ENCODE results near the gene SYNGR2. TPM values are rescaled to one million over a fixed set of nuclear protein-coding genes. Genes with fewer than 3 reads are reported as not detected.

SYNGR2 gene
- total and polyA plus RNA-seq, 2 donors (not counting 3 experiments of a cell fraction or from before 2014, with no cell fraction given) = 65.9 to 281 TPM

GRCh38 chr17:78180508-78180907 is 12.1 kb downstream of the SYNGR2 start:
- H4K20me1 ChIP-seq (replicated peaks; ENCODE audit: control insufficient read depth, extremely low read depth, insufficient read depth, low read length) = no peaks in the 10 kb centered on the region
- no peak overlapping the region for H3K9ac ChIP-seq (replicated peaks; ENCODE audit: extremely low read depth, insufficient read depth, low read length)
- intact Hi-C loops (cut with micrococcal nuclease) = no loop called here
- no peak overlapping the region for H3K27ac ChIP-seq (ENCODE audit: insufficient read depth, low read depth, low read length)
- no peak overlapping the region for H3K4me3 ChIP-seq (replicated peaks in 1 of 3; ENCODE audit: insufficient read depth in 1 of 3, low read depth in 1 of 3, low read length in 3 of 3)
- no peak for DNase-seq (ENCODE audit: low read depth, low spot score)
- H2AFZ ChIP-seq (ENCODE audit: low read depth, low read length) = no peak overlapping the region
- peaks cover 4% of the 10 kb centered on the region for H3K79me2 ChIP-seq (ENCODE audit: control insufficient read depth, insufficient read depth, low read length)
- POLR2A ChIA-PET = no interaction called here
- TF ChIP-seq MAX (IDR thresholded peaks at IDR 0.05; ENCODE audit: insufficient read depth, insufficient read length) (no peak), JUN (IDR thresholded peaks at IDR 0.05; ENCODE audit: borderline replicate concordance, insufficient read depth, insufficient read length, low read depth) (no peak), POLR2AphosphoS5 (IDR thresholded peaks at IDR 0.05; ENCODE audit: insufficient read depth, low read depth, low read length) (no peak), EZH2 (IDR thresholded peaks at IDR 0.05; ENCODE audit: borderline replicate concordance, low read depth, low read length, severe bottlenecking) (no peak)
- no peaks in the 10 kb centered on the region for H3K4me1 ChIP-seq (ENCODE audit: control insufficient read depth, extremely low read depth, insufficient read depth, low read length)
- BruUV-seq (replicated peaks) = no TSS peak
- dilution Hi-C loops (cut with MboI; ENCODE audit: extremely low pct_ligation_motif_present, low sequenced_read_pairs) = no loop called here
- CTCF ChIA-PET = interaction anchor here (0.5 kb wide), 1 partner anchor 61 kb away, joined by 3 read pairs; no protein-coding TSS in a partner anchor
- H3K27me3 ChIP-seq (ENCODE audit: control insufficient read depth in 2 of 2, insufficient read depth in 2 of 2, low read length in 2 of 2) = no peaks in the 10 kb centered on the region
- H3K4me2 ChIP-seq (ENCODE audit: insufficient read depth, low read length) = no peak overlapping the region
- no peak for FAIRE-seq
- H3K9me3 ChIP-seq (replicated peaks; ENCODE audit: control insufficient read depth, insufficient read depth, low read length) = no peaks in the 10 kb centered on the region
- no peaks in the 10 kb centered on the region for H3K9me1 ChIP-seq (replicated peaks; ENCODE audit: control insufficient read depth, extremely low read depth, insufficient read depth, low read length)
- H3K36me3 ChIP-seq (ENCODE audit: control insufficient read depth in 2 of 2, extremely low read depth in 1 of 2, insufficient read depth in 2 of 2, low read length in 2 of 2) = no peaks in the 10 kb centered on the region

GRCh38 chr17:78182504-78182903 is 14.1 kb downstream of the SYNGR2 start:
- Histone ChIP-seq H3K9me3 (replicated peaks; ENCODE audit: control insufficient read depth, insufficient read depth, low read length) (no peaks in the 10 kb centered on the region), H3K36me3 (ENCODE audit: control insufficient read depth in 2 of 2, extremely low read depth in 1 of 2, insufficient read depth in 2 of 2, low read length in 2 of 2) (no peaks in the 10 kb centered on the region), H3K27ac (ENCODE audit: insufficient read depth, low read depth, low read length) (no peak overlapping the region), H3K4me1 (ENCODE audit: control insufficient read depth, extremely low read depth, insufficient read depth, low read length) (peaks cover 4% of the 10 kb centered on the region), H3K79me2 (ENCODE audit: control insufficient read depth, insufficient read depth, low read length) (peaks cover 8% of the 10 kb centered on the region), H3K9me1 (replicated peaks; ENCODE audit: control insufficient read depth, extremely low read depth, insufficient read depth, low read length) (no peaks in the 10 kb centered on the region), H3K9ac (replicated peaks; ENCODE audit: extremely low read depth, insufficient read depth, low read length) (no peak overlapping the region), H3K4me2 (ENCODE audit: insufficient read depth, low read length) (no peak overlapping the region), H3K27me3 (ENCODE audit: control insufficient read depth in 2 of 2, insufficient read depth in 2 of 2, low read length in 2 of 2) (no peaks in the 10 kb centered on the region), H3K4me3 (replicated peaks in 1 of 3; ENCODE audit: insufficient read depth in 1 of 3, low read depth in 1 of 3, low read length in 3 of 3) (no peak overlapping the region), H2AFZ (ENCODE audit: low read depth, low read length) (no peak overlapping the region), H4K20me1 (replicated peaks; ENCODE audit: control insufficient read depth, extremely low read depth, insufficient read depth, low read length) (no peaks in the 10 kb centered on the region)
- dilution Hi-C loops (cut with MboI; ENCODE audit: extremely low pct_ligation_motif_present, low sequenced_read_pairs) (no loop called here), intact Hi-C loops (cut with micrococcal nuclease) (no loop called here)
- DNase-seq (ENCODE audit: low read depth, low spot score) = no peak
- no peak for FAIRE-seq
- TF ChIP-seq JUN (IDR thresholded peaks at IDR 0.05; ENCODE audit: borderline replicate concordance, insufficient read depth, insufficient read length, low read depth) (no peak), POLR2A (IDR thresholded peaks at IDR 0.05; ENCODE audit: low read depth, low read length) (no peak), MAX (IDR thresholded peaks at IDR 0.05; ENCODE audit: insufficient read depth, insufficient read length) (no peak), EZH2 (IDR thresholded peaks at IDR 0.05; ENCODE audit: borderline replicate concordance, low read depth, low read length, severe bottlenecking) (no peak), CTCF (IDR thresholded peaks at IDR 0.05; ENCODE audit: extremely low read depth in 1 of 2, insufficient read depth in 1 of 2, low read depth in 1 of 2, low read length in 2 of 2) (no peak), GATA2 (IDR thresholded peaks at IDR 0.05; ENCODE audit: insufficient read depth, insufficient read length, low read depth, low read length) (no peak), POLR2AphosphoS5 (IDR thresholded peaks at IDR 0.05; ENCODE audit: insufficient read depth, low read depth, low read length) (no peak), FOS (IDR thresholded peaks at IDR 0.05; ENCODE audit: borderline replicate concordance, insufficient read depth, low read length) (no peak), MYC (IDR thresholded peaks at IDR 0.05; ENCODE audit: low read depth, low read length) (no peak)
- ChIA-PET POLR2A (no interaction called here), CTCF (interaction anchor here (0.8 to 1.4 kb wide), 2 partner anchors 17 to 40 kb away, joined by 3 read pairs; no protein-coding TSS in a partner anchor)
- no TSS peak for BruUV-seq (replicated peaks)

Measured in endothelial cell of umbilical vein (primary cell).